Measurements from ENCODE around the gene ZBTB40.

Gene ZBTB40

GRCh38 chr1:22563671-22564602 lies 112.3 kb downstream of the ZBTB40 start:
- DNase-seq, result no peak

GRCh38 chr1:22566161-22566560 lies 114.5 kb downstream of the ZBTB40 start:
- no peak for DNase-seq

DNA sequence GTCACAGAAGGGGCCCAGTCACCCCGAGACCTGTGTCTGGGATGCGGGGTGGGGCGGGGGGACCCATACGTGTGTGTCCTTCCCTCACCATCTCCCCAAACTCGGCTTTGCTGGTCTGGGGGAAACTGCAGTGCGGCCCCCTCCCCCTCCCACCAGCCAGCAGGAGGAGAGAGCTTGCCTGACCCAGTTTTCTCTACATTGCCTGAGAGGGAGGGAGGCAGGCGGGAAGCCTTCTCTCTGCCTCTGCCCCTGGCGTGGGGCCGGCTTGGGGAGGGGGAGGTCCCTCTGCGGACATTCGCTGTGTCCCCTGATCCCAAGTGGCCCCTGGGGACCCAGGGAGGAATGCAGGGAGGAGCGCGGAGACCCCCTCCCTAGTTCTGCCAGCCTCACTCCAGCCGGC lies 115.5 kb downstream of the ZBTB40 start:
- no peak for DNase-seq

DNA sequence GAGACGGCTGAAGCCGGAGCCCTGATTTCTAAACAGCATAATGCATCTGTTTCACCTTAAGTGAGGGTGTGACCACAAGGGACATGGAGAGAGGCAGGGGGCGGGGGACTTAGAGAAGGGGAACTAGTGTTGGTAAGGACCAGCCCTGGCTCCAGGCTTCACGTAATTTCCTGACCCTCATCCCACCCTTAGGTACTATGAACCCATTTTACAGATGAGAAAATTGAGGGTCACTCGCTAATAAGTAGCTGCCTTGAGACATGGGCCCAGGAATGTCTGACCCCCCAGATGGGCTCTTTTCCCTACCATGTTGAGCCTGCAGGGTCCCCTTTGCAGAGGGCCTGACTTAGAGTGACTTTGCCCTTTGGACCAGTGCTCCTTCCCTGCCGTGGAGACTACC lies 116.3 kb downstream of the ZBTB40 start:
- no peak for DNase-seq

DNA sequence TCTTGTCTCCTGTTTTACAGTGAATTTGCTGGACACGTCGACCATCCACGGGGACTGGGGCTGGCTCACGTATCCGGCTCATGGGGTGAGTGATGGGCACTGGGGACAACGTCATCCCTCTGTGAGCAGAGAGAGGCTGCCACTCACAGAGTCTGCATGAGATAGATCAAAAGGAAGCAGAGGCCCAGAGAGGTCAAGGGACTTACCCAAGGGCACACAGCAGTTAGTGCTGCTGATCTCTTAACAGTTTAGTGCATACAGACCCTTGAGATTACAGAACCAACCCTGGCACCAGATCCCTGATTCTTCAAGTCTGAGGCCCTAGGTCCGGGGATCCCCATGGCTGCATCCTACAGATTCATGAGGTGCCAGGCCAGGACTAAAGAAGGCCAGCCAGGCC lies 117.6 kb downstream of the ZBTB40 start:
- no peak for DNase-seq

DNA sequence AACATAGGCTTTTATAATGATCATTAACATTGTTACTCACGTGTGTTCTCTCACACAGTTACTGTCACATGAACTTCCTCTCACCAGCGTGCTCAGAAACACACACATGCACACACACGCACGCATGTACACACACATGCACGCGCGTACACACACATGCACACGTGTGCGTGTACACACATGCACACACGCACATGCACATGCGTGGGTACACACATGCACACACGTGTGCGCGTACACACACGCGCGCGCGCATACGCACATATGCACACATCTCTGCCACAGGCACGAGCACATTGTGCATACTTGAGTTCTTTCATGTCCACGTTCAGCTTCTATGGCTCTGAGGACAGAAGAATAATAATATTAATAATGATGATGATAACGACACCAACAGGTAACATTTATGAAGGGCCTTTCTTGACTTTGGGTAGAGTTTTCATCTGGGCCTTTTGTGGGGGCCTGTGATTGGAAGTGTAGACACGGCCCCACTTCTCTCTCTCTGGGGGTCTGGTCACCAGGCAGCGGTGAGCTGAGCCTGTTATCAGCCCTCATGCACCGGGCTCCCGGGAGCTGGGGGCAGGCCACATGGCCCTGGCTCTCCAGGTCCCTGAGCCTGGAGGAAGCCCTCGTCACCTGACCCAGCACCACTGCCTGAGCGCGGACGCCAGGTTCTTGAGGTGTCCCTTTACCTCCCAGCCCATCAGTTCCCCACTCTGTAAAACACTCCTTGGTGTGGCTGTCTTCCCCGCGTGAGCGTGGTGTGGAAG lies 118.7 kb downstream of the ZBTB40 start:
- DNase-seq, result no peak

- DNase-seq, result no peak
These were observed 121.2 kb downstream of the ZBTB40 start for GRCh38 chr1:22572818-22573217.

DNA sequence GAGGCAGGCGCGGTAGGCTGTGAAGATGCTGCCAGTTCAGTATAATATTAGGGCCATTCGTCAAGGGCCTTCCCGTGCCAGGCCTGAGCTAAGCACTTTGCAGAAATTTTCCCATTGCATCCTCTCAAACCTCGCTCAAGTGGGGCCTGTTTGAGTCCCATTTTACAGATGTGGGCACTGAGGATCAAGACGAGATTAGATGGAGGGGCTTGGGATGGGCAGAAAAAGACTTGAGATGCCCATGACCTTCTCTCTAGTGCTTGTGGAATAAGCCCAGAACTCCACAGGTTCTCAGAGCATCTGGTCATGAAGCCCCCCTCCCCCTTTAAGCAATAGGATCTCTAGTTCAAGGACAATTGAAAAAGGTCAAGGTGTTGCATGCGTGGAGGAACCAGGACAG lies 121.6 kb downstream of the ZBTB40 start:
- no peak for DNase-seq

DNA sequence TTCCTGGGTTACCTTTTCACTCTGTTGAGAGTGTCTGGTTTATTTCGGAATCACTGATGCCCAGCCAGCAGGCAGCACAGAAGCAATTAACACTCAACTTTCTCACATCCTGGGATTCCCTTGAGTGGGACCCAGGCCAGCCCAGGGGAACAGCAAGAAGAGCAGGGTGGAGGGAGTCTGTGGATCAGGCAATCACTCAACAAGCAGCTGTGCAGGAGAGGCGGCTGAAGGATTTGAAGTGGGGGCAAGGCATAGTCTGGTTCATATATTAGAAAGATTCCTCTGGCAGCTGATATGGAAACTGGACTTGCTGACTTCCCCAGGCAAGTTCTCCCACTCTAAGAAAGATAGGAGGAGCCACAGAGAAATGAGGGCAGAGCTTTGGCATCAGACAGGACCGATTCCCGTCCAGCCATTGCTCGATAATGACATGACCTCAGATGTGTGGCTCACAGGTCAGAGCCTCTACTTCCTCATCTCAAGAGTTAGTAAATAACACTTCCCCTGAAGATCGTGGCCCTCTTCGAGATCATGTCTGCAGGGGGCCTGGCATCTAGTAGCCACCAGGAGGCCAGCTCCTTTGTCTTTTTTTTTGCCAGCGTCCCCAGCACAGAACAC lies 124.0 kb downstream of the ZBTB40 start:
- no peak for DNase-seq

DNA sequence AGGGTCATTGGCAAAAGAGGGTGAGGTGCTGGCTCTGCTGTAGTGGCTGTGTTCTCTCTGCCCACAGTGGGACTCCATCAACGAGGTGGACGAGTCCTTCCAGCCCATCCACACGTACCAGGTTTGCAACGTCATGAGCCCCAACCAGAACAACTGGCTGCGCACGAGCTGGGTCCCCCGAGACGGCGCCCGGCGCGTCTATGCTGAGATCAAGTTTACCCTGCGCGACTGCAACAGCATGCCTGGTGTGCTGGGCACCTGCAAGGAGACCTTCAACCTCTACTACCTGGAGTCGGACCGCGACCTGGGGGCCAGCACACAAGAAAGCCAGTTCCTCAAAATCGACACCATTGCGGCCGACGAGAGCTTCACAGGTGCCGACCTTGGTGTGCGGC lies 124.5 kb downstream of the ZBTB40 start:
- no peak for DNase-seq

GRCh38 chr1:22576617-22577016 lies 125.0 kb downstream of the ZBTB40 start:
- no peak for DNase-seq

GRCh38 chr1:22578732-22579361 lies 127.2 kb downstream of the ZBTB40 start:
- no peak for DNase-seq

DNA sequence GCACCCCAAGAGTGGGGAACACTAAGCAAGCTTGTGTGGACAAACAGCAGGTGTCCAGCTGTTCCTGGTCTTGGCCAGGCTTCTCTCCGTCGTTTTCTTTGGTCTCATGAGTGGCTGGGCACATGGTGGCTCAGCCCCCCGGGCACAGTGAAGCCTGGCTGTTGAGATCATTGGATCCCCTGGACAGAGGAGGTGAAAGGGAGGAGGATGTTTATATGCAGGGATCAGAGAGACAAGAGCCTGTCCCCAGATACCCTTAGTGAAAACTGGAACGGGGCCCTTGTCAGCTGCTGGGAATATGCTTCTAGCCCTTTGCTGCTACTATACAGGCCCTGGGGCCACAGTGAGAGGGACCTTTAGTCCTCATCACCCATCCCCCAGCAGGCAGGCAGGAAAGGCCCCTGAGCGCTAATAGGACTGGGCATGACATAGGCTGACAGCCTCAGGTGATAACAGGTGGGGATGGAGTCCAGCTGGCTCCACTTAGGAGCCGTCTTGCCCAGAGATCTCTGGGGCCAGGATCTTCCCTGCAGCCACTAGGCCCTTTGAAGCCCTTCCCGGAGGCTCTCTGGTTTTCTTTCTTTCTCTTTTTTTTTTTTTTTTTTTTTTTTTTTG lies 128.0 kb downstream of the ZBTB40 start:
- no peak for DNase-seq
